Ovary (tissue), 9 donors: ENCODE results near the gene LTBP2. TPM values are rescaled to one million over a fixed set of nuclear protein-coding genes. Genes with fewer than 3 reads are reported as not detected.

Experiments
- DNase-seq, 5 donors: peaks; one replicate each; pipeline ENCODE4 v3.0.0-alpha.2; 2019 to 2020
- H3K27ac ChIP-seq, 2 donors: fragments of 200-600 bp; one replicate each; pipeline versions ENCODE4 v1.5.1 to v1.8.0; 2019 to 2022
- H3K27me3 ChIP-seq: fragments of 200-600 bp; one replicate; pipeline ENCODE4 v1.8.0; 2022
- H3K36me3 ChIP-seq: fragments of 200-600 bp; sonication (generic); one replicate; pipeline ENCODE4 v1.5.1; 2019
- H3K4me1 ChIP-seq: one replicate; pipeline ENCODE4 v1.8.1; 2013; ENCODE audit warnings: mild to moderate bottlenecking, moderate library complexity; ENCODE audit not compliant: insufficient read depth
- H3K4me3 ChIP-seq: fragments of 200-600 bp; sonication (generic); one replicate; pipeline ENCODE4 v1.5.1; 2017
- H3K9me3 ChIP-seq, 2 donors: fragments of 200-600 bp in 1 of 2; sonication (generic) in 1 of 2; one replicate each; pipeline versions ENCODE4 v1.5.1 to v1.8.1; 2013 to 2019; ENCODE audit warnings: mild to moderate bottlenecking in 1 of 2, moderate library complexity in 1 of 2
- CTCF ChIP-seq, 3 donors: fragments of 450-650 bp in 2 of 3; fragments of 200-600 bp in 1 of 3; IDR thresholded peaks; one replicate each; pipeline versions ENCODE4 v1.5.1 to v1.8.0; 2016 to 2022; ENCODE audit warnings: antibody characterized with exemption in 3 of 3, mild to moderate bottlenecking in 1 of 3
- EP300 ChIP-seq: sonication (generic); formaldehyde crosslinking; IDR thresholded peaks from one replicate; pipeline ENCODE4 v1.6.1; 2017; ENCODE audit warnings: antibody characterized with exemption
- POLR2A ChIP-seq: fragments of 450-650 bp; IDR thresholded peaks from one replicate; pipeline ENCODE4 v1.6.1; 2017; ENCODE audit warnings: antibody characterized with exemption, mild to moderate bottlenecking, moderate library complexity
- WGBS, 3 donors: extraction: QIAGEN DNeasy Blood & Tissue Kit in 1 of 3; methylation state at CpG; one replicate each; pipeline versions ENCODE4 v1.1.5 to v1.1.7; 2013 to 2017; 5-methylcytosine and 5-hydroxymethylcytosine counted together
- intact Hi-C, 4 donors: fragments of 100-400 bp; cut with DNase I; formaldehyde crosslinking; loops; one replicate each; pipeline versions ENCODE4 v1.11.0 to v1.15.1; 2022 to 2023
- polyA plus RNA-seq, 2 donors: library from polyadenylated mRNA; stranded (reverse); fragments of 200-250 nt in 1 of 2; fragments of 350-450 nt in 1 of 2; fragmentation: Illumina TruSeq in 1 of 2; extraction: RNeasy Lipid Tissue Mini Kit (QIAGEN cat#74804) in 1 of 2; gene quantifications; one replicate each; pipeline ENCODE4 v1.2.3, GENCODE V29; 2013 to 2014
- total RNA-seq, 7 donors: library from RNA; depleted of rRNA in 2 of 7; stranded (reverse); fragments of >200 nt in 2 of 7; fragmentation: NEBNext Ultra II Directional in 3 of 7; extraction: Animal tissue kit (Norgen Biotek cat#: 25700) in 3 of 7; gene quantifications; one replicate each; pipeline versions ENCODE4 v1.1.0 to v1.2.4, GENCODE V29; 2016 to 2023
- donor health status: DM: no; HTN: no; CAD: no; lungs with moderate emphysema.
- donor health status: DM: no; HTN: no; CAD: no.
- donor health status: Bipolar disorder and iron deficiency.
- donor health status: DM: yes; HTN: yes; CAD: no.
- donor health status: DM: no; HTN: no; CAD: no.
- donor health status: DM: yes; HTN: yes; CAD: no.

LTBP2 gene
- total and polyA plus RNA-seq, 9 donors, result 31.4 to 85.0 (median 60.0) TPM

- TF ChIP-seq CTCF (IDR thresholded peaks at IDR 0.05) (no peak), POLR2A (no peak), EP300 (no peak)
- DNase-seq, result peak in 1 of 5 donors; percentile 61
- intact Hi-C loops, result no loop called here
Measured at GRCh38 chr14:74551431-74552371, 60.3 kb downstream of the LTBP2 start.

GRCh38 chr14:74551001-74551400 lies 61.0 kb downstream of the LTBP2 start:
- TF ChIP-seq POLR2A, result no peak
- TF ChIP-seq EP300, result no peak
- no peak for TF ChIP-seq CTCF (IDR thresholded peaks at IDR 0.05)
- H3K4me1 ChIP-seq, result peaks cover 19% of the 10 kb centered on the region
- intact Hi-C loops, result no loop called here
- no peak for DNase-seq
- 78 to 86% (median 85%) methylated on average over 11 of the region's 11 CpGs for WGBS, 3 donors
- H3K4me3 ChIP-seq, result no peak overlapping the region
- H3K27me3 ChIP-seq, result no peaks in the 10 kb centered on the region
- H3K36me3 ChIP-seq, result no peaks in the 10 kb centered on the region
- H3K27ac ChIP-seq, result no peak overlapping the region
- H3K9me3 ChIP-seq, result no peaks in the 10 kb centered on the region

More at GRCh38 chr14:74551431-74552371, 60.3 kb downstream of the LTBP2 start:
- Histone ChIP-seq H3K4me3 (no peak overlapping the region), H3K27me3 (no peaks in the 10 kb centered on the region), H3K9me3 (no peaks in the 10 kb centered on the region), H3K27ac (peak overlapping the region in 1 of 2 donors; percentile 43), H3K4me1 (peaks cover 19% of the 10 kb centered on the region), H3K36me3 (no peaks in the 10 kb centered on the region)
- 19 to 40% (median 20%) methylated on average over 21 of the region's 21 CpGs for WGBS, 3 donors

- Histone ChIP-seq H3K36me3 (no peaks in the 10 kb centered on the region), H3K4me1 (peaks cover 19% of the 10 kb centered on the region), H3K4me3 (no peak overlapping the region), H3K27ac (no peak overlapping the region), H3K27me3 (no peaks in the 10 kb centered on the region), H3K9me3 (no peaks in the 10 kb centered on the region)
- intact Hi-C loops, result no loop called here
- TF ChIP-seq POLR2A, result no peak
- no peak for TF ChIP-seq CTCF (IDR thresholded peaks at IDR 0.05)
- WGBS, 3 donors, result 0 to 50% (median 0%) methylated on average over 1 of the region's 1 CpG
- DNase-seq, result no peak
Measured at GRCh38 chr14:74550071-74550470, 62.0 kb downstream of the LTBP2 start.

- no peak overlapping the region for H3K4me3 ChIP-seq
- TF ChIP-seq POLR2A, result no peak
- no peak for TF ChIP-seq EP300
- no peak for TF ChIP-seq CTCF (IDR thresholded peaks at IDR 0.05)
- H3K27me3 ChIP-seq, result no peaks in the 10 kb centered on the region
- H3K36me3 ChIP-seq, result no peaks in the 10 kb centered on the region
- intact Hi-C loops, result no loop called here
- no peak overlapping the region for H3K27ac ChIP-seq
- 89 to 100% (median 92%) methylated on average over 1 of the region's 1 CpG for WGBS, 3 donors
- H3K4me1 ChIP-seq, result peaks cover 19% of the 10 kb centered on the region
- H3K9me3 ChIP-seq, result no peaks in the 10 kb centered on the region
- no peak for DNase-seq
Measured at GRCh38 chr14:74549588-74549987, 62.4 kb downstream of the LTBP2 start.
